Erythroblast (primary cell): ENCODE results near the gene CRHBP.

Experiments
- DNase-seq, 2 experiments: peaks; one replicate each; lab custom pipeline; 2025; lab: John Stamatoyannopoulos, UW
- GATA1 ChIP-seq: IDR thresholded peaks from 2 replicates; pipeline ENCODE4 v1.6.1; 2011; ENCODE audit warnings: low read depth, mild to moderate bottlenecking, control low read depth, low read length, moderate library complexity
- POLR2A ChIP-seq: IDR thresholded peaks from 2 replicates; pipeline ENCODE4 v1.6.1; 2011; ENCODE audit warnings: mild to moderate bottlenecking, low read length

The CRHBP gene

GRCh38 chr5:76944638-76945037 is 8.2 kb upstream of the CRHBP start:
- TF ChIP-seq GATA1 (no peak), POLR2A (no peak)
- no peak for DNase-seq

DNA sequence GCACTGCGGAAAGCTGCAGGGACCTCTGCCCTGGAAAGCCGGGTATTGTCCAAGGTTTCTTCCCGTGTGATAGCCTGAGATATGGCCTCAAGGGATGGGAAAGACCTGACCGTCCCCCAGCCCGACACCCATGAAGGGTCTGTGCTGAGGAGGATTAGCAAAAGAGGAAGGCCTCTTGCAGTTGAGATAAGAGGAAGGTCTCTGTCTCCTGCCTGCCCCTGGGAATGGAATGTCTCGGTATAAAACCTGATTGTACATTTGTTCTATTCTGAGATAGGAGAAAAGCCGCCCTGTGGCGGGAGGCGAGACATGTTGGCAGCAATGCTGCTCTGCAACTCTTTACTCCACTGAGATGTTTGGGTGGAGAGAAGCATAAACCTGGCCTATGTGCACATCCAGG is 7.6 kb upstream of the CRHBP start:
- peak; percentile 26 to 38 for DNase-seq

- TF ChIP-seq POLR2A (no peak), GATA1 (no peak)
- peak in 1 of 2 experiments; percentile 13 for DNase-seq
Observed at GRCh38 chr5:76946090-76946489, 6.8 kb upstream of the CRHBP start.

DNA sequence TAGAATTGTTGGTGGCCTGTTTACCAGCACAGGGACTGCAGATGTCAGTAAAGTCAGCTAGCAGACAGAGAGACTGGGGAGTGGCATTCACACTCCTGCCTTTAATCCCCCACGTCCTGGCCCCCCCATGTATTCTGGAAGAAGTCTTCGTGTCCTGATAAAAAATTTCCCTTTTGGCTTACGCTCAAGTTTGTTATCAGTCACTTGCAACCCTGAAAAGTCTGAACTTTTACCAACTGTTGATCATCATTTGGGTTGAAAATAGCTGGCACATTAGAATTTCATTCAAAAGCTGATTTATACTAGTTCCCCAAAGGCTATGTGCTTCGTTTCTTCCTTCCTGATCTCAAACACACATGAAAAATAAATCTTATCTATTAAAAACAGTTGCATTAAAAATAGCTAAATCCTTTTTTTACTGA is 5.8 kb upstream of the CRHBP start:
- TF ChIP-seq GATA1 (no peak), POLR2A (no peak)
- DNase-seq = peak; percentile 94 to 97

DNA sequence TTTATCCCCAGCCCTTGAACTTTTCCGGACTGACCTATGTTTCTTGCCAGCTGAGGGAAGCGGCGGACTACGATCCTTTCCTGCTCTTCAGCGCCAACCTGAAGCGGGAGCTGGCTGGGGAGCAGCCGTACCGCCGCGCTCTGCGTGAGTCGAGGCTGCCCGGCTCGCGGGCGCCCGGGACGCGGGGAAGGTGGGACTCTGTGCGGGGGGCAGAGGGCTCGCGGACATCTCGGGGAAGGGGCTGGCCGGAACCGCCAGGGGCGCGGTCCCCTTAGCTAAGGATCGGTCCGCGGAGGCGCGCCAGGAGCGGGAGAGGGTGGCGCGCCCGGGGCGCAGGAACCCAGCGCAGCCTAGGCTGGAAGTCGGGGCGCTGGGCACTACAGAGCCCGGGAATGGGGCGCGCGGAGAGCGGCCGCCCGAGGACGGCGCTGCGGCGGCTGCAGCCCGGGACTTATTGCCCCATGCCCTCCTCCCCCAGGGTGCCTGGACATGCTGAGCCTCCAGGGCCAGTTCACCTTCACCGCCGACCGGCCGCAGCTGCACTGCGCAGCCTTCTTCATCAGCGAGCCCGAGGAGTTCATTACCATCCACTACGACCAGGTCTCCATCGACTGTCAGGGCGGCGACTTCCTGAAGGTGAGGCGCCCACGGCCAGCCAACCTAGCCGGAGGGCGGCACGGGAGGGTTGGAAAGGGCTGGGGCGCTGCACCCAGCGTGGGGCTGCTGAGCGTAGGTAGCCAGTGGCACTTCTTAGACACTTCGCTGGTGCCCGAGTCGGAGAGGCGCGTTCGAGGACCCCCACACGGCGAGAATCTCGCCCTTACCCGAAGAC is 922 bp downstream of the CRHBP start:
- TF ChIP-seq GATA1 (no peak), POLR2A (no peak)
- DNase-seq = peak; percentile 61

DNA sequence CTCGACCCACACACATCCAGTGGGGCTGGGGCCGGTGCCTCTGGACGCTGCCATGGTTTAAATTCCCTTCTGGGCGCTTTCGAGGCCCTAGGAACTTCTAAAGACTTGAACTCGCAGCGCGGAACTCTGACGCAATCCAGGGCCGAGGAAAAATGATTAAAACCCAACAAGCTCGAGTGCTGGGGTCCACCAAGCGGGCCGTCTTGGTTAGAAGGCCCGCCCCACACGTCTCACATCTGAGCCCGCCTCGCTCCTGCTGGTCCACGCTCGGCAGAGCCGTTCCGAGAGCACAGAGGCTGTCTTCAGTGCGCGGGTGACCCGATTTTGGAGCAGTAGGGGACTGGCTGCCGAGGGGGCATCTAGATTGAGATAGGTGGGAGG is 1.5 kb downstream of the CRHBP start:
- peak; percentile 38 to 44 for DNase-seq
- TF ChIP-seq GATA1 (no peak), POLR2A (no peak)

- no peak for DNase-seq
Observed at GRCh38 chr5:76956033-76956432, 3.2 kb downstream of the CRHBP start.

DNA sequence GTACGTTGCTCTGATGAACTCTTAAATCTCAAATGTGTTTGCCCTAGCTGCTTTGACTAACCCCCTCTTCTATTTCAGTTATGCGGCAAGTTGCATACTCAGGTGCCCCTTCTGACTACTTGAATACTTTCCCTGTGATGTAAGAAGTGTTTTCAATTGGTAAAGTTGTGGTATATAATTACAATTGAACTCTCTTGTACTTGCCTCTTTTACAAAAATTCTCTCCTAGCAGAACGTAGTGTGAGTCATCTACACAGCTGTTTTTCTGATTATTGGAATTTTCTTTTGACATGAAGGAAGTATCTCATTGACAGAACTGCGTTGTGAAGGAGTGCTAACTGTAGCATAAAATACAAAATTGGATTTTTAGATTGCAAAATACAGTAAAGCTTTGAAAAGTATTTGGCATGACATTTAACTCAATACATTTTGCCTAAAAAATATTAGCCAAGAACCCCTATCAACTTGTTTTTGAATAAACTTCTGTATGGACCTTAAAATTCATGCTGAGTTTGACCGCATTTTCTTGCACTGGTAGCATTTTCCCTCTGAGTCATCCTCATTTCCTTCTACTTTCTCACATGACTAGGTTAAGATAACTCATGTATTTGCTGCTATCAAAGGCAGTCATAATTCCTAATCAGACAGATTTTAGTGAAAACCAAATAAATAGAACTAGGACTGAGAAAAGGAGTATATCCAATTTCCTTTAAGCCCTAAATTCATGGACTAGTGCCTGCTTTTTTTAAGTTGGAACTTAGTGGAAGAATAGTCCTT is 6.3 kb downstream of the CRHBP start:
- TF ChIP-seq POLR2A = no peak
- TF ChIP-seq GATA1 = no peak
- peak; percentile 65 to 76 for DNase-seq

More at GRCh38 chr5:76956033-76956432, 3.2 kb downstream of the CRHBP start:
- TF ChIP-seq POLR2A (no peak), GATA1 (no peak)

DNA sequence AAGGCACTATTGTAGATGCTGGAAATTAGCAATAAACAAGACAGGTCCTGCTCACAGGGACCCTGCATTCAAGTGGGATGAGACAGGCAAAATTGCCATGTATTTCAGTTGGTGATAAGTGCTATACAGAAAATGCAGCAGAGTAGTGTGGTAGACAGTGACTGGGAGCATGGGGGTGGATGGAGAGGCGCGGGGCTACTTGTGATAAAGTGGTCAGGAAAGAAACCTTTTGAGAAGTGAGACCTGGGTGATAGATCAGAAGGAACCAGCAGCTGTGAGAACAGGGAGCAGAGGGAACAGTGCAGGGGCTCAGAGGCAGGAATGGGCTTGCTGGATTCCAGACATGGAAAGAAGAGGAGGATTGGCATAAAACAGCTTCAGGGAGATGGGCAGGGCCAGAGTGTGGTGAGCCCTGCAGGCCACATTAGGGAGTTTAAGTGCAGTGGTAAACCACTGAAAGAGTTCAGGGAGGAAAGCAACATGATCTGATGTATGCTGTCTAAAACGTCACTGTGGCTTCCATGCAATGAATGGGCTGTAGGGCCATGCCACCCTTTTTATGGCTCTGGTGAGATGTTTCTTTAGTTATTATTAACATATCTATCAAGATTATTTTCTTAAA is 7.3 kb downstream of the CRHBP start:
- TF ChIP-seq POLR2A (no peak), GATA1 (no peak)
- peak; percentile 31 to 39 for DNase-seq

DNA sequence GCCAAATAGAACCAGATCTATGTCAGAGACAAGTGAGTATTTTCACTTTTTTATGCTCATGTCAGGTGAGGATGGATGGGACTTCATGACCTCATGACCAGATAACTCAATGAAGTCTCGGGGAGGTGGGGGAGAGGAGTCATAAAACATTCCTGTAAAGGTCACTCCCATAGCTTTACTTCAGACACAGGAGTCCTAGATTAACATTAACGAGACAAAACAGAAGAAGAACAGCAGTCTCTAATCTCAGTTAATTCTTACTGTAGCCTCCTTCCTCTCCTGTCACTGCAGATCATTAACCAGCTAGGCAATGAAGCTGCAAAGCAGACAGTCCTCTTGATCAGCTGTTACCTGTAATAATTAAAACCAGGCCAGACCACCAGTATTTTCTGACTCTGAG is 11.2 kb downstream of the CRHBP start:
- no peak for DNase-seq
- TF ChIP-seq GATA1 (no peak), POLR2A (no peak)

GRCh38 chr5:76971511-76971910 is 18.7 kb downstream of the CRHBP start:
- no peak for TF ChIP-seq GATA1
- TF ChIP-seq POLR2A = no peak

GRCh38 chr5:76972689-76973088 is 19.8 kb downstream of the CRHBP start:
- DNase-seq = peak; percentile 22 to 61
- no peak for TF ChIP-seq GATA1
- TF ChIP-seq POLR2A = no peak

More at GRCh38 chr5:76971511-76971910, 18.7 kb downstream of the CRHBP start:
- DNase-seq = peak in 1 of 2 experiments; percentile 31

- TF ChIP-seq POLR2A (no peak), GATA1 (no peak)
- DNase-seq = no peak
Observed at GRCh38 chr5:76974785-76975184, 21.9 kb downstream of the CRHBP start.

GRCh38 chr5:76978869-76979268 is 26.0 kb downstream of the CRHBP start:
- TF ChIP-seq GATA1 (no peak), POLR2A (no peak)
- peak; percentile 13 to 27 for DNase-seq
